GM19467 (cell line): Measurements from ENCODE around the gene ZNF773.
A peak's percentile ranks its signal among the peaks of the same experiment; 100 is the strongest.
"Not testable (repeated sequence)": the region's sequence is repeated elsewhere in the genome, so short reads cannot be mapped to it uniquely, and the experiment has no call there.

ENCODE experiments used
- ATAC-seq: cut with Tn5 transposase; IDR thresholded peaks from one replicate; pipeline ENCODE4 v1.9.1; 2021; ENCODE audit warnings: mild to moderate bottlenecking, moderate library complexity; ENCODE audit not compliant: unreplicated experiment

Gene ZNF773

DNA sequence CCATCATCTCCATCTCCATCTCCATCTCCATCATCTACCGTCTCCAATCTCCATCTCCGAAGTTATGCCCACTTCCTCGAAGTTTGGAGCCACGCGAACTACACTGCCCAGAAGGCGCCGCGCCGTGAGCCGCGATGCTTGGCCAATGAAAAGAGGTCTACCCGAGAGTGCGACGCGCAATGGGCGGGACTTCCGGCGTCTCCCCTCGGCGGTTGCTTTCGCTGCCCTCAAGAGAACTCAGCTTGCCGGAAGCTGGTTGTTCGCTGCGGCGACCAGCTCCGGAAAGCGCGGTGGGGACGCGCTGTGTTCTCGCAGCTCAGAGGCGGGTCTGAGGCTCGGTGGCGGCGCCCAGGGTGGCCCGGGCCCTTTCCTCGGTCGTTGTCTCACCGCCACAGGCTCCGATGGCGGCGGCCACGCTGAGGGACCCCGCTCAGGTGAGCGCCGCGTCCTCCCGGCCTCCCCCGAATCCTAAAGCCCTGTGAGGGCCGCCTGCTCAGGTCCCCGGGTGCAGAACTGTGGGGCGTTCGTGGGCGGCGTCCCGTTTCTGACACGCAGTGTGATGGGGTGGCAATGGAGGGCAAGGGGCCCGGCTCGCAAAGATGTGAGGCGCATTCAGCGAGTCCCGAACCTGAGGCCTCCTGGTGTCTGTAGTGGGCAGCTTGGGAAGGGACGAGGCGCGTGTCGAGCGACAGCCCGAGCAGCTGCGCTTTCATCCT is at the start of gene ZNF773:
Gene ZNF773, plus strand, starts transcription at position 259 of the 716 bp plus-strand sequence. Its CDS starts 143 bp downstream, at position 402.
- peak; percentile 95 for ATAC-seq

DNA sequence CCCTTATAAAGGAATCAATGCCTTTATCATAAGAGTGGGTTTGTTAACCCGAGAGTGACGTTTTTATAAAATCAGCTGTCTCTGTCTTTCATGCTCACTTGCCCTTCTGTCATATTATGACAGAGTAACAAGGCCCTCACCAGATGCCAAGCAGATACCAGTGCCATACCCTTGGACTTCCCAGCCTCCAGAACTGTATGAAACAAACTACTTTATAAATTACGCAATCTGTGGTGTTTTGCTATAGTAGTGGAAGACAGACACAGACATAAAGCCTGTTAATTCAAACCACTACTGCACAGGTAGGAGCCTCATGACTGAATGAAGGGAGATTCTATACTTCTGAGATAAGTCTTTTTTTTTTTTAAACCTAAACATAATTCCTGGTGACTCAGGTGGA is 47.4 kb upstream of the ZNF773 start:
- ATAC-seq, result no peak

DNA sequence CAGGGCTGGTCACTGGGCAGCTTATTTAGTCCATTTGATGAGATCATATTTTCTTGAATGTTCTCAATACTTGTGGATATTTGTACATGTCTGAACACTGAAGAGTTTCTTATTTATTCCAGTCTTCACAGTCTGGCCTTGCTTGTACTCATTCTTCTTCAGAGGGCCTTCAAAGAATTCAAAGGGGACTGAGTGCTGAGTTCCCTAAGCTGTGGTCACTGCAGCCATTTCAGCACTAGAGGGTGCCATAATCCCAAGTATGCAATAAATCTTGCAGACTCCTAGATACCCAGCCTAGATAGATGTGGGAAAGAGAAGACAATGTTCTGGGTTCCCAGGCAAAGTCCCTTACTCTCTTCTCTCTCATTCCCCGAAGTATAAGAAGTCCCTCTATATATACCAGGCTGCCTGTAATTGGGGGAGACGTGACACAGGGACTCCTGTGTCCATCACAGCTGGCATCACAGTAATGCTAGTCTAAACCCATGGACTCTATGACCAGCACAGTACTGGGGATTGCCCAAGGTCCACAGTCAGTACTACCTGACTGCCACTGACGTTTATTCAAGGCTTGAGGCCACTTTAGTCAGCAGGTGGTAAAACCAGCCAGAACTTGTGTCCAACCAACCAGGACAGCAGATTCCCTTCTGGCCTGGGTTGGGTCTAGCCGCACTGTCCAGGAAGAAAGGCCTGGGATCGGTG is 33.9 kb upstream of the ZNF773 start:
- ATAC-seq, result no peak

- ATAC-seq, result no peak
These were observed 33.2 kb upstream of the ZNF773 start for GRCh38 chr19:57466489-57466888.

DNA sequence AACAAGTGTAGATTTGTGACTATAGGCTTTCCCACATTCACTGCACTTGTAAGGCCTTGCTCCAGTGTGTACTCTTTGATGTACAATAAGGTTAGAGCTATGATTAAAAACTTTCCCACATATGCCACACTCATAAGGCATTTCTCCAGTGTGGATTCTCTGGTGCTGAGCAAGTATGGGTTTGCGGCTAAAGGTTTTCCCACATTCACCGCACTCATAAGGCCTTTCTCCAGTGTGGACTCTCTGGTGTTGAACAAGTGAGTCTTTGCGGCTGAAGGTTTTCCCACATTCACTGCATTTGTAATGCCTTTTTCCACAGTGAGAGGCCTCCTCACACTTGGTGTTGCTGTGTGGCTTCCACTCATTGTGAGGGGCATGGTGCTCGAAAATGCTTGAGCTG is 26.1 kb upstream of the ZNF773 start:
- ATAC-seq, result no peak

DNA sequence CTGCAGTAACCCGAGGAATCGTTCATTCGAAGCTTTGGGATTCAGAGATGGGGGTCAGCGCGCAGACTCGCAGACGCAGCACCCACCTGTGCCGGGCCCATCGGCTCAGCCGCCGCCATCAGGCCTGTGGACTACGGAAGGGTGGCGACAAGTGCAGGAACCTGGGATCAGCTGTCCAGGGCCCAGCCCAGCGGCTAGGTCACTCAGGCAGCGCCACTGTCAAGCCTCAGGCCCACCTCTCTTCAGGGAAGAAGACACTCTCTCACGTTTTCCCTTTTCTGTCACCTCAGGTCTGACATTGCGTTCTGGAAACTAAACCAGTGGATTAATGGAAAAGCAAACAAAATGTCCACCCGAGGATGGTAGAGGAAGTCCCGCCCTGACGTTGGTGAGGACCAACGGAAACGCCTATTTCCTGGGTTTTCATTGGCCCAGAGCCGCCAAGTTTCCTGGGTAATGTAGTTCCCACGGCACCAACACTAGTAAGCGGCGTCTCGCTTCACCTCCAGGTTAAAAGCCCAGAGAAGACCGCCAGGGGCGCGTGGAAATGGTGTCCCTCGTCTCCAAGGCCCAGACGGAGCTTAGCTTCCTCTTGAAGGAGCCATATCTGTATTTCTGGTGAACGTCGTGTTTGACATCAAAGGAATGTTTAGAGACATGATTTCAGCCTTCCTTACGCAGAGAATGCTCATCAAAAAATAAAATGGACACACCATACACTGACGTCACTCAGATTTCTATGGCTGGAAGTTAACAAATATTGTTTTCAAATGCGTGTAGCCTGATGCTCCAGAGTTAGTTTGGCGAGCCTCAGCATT is 22.3 kb upstream of the ZNF773 start, which contains the start of gene ZNF772:
Gene ZNF772, minus strand, starts transcription at position 376 of the 818 bp plus-strand sequence. Its CDS starts 257 bp downstream, at position 119.
- ATAC-seq, result peak; percentile 98

GRCh38 chr19:57487477-57488298 is 12.1 kb upstream of the ZNF773 start, which contains the start of gene ZNF419:
TSS of gene ZNF419 (plus strand) at chr19:57487750. CDS start at chr19:57487951, 201 bp downstream.
- ATAC-seq, result peak; percentile 95

- ATAC-seq, result not testable (repeated sequence)
These were observed 11.5 kb upstream of the ZNF773 start for GRCh38 chr19:57488299-57488644.

DNA sequence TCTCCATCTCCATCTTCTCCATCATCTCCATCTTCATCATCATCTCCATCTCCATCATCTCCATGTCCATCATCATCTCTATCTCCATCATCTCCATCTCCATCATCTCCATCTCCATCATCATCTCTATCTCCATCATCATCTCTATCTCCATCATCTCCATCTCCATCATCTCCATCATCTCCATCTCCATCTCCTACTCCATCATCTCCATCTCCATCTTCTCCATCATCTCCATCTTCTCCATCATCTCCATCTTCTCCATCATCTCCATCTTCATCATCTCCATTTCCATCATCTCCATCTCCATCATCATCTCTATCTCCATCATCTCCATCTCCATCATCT is 432 bp upstream of the ZNF773 start:
- not testable (repeated sequence) for ATAC-seq

DNA sequence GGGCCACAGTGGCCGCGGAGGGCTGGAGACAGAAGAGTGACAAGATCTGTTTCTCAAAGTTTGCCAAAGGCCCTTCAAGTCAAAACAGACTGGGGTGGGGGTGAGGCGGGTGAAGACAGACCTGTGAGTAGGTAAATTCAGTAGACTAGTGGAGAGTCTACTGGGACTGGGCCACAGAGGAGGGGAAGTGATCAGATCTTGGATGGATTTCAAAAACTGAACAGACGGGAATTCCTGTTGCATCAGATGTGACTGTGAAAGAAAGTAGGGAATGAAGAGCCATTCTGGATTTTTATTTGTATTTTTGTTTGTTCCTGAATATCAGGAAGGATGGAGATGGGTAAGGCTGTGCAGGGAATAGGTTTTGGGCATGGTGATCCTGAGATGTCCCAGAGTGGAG is 662 bp downstream of the ZNF773 start:
- not testable (repeated sequence) for ATAC-seq

DNA sequence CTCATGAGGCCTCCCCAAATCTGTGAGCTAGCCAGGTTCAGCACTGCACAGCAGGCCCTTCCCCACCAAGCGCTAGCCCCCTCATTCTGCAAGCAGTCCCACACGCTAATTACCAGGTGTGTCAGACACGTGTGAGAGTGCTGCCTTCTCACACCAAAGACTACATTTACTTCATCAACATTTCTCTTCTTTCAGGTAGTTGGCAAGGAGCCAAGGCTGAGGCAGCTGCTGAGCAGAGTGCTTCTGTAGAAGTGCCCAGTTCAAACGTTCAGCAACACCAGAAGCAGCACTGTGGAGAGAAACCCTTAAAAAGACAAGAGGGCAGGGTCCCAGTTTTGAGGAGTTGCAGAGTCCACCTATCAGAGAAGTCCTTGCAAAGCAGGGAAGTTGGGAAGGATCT is 6.4 kb downstream of the ZNF773 start:
- no peak for ATAC-seq

DNA sequence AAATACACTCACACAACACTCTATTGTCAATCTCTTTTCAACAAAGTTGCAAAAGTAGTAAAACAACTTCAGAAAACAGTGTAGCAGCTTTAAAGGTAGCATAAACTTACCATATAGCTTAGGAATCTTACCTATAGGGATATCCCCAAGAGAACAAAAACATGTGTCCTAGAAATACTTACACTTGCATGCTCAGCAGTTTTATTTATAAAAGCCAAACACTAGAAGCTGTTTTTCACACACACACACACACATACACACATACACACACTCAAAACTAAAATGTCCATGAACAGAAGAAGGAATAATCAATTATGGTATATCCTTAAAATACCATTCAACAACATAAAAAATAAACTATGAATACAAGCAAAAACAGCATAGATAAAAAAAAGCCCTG is 11.7 kb downstream of the ZNF773 start:
- no peak for ATAC-seq

- no peak for ATAC-seq
These were observed 13.1 kb downstream of the ZNF773 start for GRCh38 chr19:57512845-57513244.

DNA sequence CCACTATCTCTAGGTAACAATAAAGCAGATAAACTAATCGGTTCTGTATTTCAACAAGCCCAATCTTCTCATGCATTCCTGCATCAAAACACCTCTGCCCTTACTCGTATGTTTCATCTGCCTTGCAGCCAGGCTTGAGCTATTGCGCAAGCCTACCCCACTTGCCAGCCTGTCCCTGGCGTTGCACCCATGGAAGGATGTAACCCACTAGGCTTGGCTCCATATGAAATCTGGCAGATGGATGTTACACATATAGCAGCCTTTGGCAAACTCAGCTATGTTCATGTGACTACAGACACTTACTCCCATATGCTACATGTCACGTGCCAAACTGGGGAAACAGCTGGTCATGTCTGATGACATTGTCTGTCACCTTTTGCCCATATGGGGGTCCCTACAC is 15.5 kb downstream of the ZNF773 start:
- no peak for ATAC-seq

- not testable (repeated sequence) for ATAC-seq
These were observed 18.3 kb downstream of the ZNF773 start for GRCh38 chr19:57518021-57518420.

DNA sequence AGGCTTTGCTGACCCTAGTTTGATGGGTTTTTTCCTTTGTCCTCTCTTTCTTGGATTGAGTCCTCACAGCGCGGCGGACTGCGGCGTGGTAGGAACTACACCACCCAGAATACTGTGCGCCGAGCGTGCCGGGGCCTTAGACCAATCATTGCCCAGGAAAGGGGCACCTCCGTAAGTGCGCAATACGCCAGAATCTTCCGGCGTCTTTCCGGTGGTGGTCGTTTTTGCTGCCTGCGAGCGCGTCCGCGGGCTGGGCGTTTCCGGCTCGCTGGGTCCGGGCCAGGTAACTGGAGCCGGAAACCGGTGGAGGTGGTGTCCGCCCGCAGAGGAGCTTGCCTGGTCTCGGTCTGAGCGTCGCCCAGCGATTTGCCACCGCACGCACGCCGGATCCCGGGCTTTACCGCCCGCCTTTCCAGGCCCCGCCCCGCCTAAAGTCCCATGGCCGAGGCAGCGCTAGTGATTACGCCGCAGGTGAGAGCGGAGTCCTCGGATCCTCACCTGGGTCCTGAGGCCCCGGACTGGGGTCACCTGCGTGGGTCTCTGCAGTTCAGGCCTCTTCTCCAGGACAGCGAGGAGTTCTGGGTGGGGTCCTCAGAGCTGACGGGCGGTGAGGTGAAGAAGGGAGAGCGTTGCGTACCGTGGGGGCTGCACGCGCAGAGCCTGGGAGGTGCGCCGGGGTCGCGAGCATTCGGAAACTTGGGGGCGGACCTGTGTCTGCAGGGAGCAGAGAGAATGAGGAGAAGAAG is 27.6 kb downstream of the ZNF773 start, which contains the start of gene ZNF549:
Gene ZNF549, plus strand, starts transcription at position 221 of the 746 bp plus-strand sequence. Its CDS starts 218 bp downstream, at position 439.
- ATAC-seq, result peak; percentile 98

GRCh38 chr19:57537953-57538547 is 38.3 kb downstream of the ZNF773 start:
- ATAC-seq, result no peak

GRCh38 chr19:57546513-57546912 is 46.8 kb downstream of the ZNF773 start:
- ATAC-seq, result no peak

DNA sequence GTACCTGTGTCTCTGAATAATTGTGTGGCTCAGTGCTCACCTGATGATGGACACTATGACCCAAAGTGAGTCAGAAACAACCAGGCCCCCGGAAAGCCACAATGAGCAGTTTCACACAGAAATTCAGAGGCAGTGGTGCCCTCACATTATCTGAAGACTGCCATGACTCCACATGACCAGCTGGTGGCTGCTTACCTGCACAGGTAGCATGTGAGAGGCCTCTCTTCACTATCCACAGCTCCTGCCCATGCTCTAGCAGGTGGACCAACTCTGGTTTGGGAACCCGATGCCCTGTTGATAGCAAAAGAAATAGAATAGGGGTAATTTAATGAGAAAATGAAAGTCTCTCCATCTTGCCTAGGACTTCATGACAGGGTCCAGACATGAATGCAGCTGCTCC is 52.7 kb downstream of the ZNF773 start:
- ATAC-seq, result no peak
